Frontal cortex (tissue), 4 donors: Measurements from ENCODE around the gene TIE1. TPM values are rescaled to one million over a fixed set of nuclear protein-coding genes. Genes with fewer than 3 reads are reported as not detected.
"Not testable (repeated sequence)": the region's sequence is repeated elsewhere in the genome, so short reads cannot be mapped to it uniquely, and the experiment has no call there.

Source experiments
- DNase-seq, 2 donors: peaks; one replicate each; pipeline ENCODE4 v3.0.0; 2012; ENCODE audit warnings: low spot score in 2 of 2
- FAIRE-seq: peaks from 2 replicates; lab custom pipeline; 2012; peaks lifted over from hg19 to GRCh38; lab: Jason Lieb, UNC
- total RNA-seq: library from RNA; depleted of rRNA; stranded (reverse); fragments of >200 nt; gene quantifications from one replicate; pipeline ENCODE4 v1.2.3, GENCODE V29; 2014
- donor health status: control.
- donor health status: control.
- donor health status: control.

TIE1 gene
- total RNA-seq, 1 donor from 2014 or later, result 6.9 TPM

- FAIRE-seq, result no peak
- DNase-seq, result no peak
Observed at GRCh38 chr1:43352351-43352705, 51.5 kb downstream of the TIE1 start.

- FAIRE-seq, result no peak
- no peak for DNase-seq
Observed at GRCh38 chr1:43352881-43353280, 52.1 kb downstream of the TIE1 start.

DNA sequence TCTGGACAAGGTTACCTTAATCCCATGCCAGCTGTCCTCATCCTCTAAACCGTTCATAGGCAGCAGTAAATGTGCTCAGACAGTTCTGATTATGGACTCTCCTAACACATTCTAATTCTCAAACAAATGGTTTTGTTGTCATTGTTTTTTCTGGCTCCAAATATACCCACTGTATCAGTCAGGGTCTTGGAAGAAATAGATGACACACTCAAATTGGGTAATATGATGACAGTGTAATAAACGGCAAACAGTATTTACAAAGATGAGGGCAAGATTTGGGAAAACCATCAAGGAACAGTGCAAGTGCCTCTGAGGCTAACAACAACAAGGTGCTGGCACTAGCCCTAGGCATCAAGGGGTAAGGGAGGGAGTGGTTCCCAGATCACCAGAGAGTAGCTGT lies 53.7 kb downstream of the TIE1 start:
- DNase-seq (no peak), FAIRE-seq (no peak)

DNA sequence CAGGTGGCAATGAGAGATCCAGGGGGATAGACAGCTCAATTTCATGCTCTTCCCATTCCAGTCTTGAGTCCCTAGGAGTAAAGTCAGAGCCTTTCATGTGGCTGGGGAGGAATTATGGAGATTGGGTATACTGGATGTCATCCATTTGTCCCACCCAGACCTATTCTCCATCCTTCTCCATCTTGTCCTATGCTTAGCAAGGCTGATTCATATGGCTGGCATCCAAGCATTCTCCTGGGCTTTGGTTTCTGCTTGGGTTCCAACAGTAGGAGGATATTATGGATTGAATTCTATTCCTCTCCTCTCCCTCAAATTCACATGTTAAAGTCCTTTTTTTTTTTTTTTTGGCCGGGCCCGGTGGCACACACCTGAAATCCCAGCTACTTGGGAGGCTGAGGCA lies 54.2 kb downstream of the TIE1 start:
- no peak for DNase-seq
- FAIRE-seq, result no peak

GRCh38 chr1:43357251-43357650 lies 56.5 kb downstream of the TIE1 start:
- DNase-seq (no peak), FAIRE-seq (no peak)

- FAIRE-seq, result no peak
- DNase-seq, result no peak
Observed at GRCh38 chr1:43358121-43358745, 57.5 kb downstream of the TIE1 start.

DNA sequence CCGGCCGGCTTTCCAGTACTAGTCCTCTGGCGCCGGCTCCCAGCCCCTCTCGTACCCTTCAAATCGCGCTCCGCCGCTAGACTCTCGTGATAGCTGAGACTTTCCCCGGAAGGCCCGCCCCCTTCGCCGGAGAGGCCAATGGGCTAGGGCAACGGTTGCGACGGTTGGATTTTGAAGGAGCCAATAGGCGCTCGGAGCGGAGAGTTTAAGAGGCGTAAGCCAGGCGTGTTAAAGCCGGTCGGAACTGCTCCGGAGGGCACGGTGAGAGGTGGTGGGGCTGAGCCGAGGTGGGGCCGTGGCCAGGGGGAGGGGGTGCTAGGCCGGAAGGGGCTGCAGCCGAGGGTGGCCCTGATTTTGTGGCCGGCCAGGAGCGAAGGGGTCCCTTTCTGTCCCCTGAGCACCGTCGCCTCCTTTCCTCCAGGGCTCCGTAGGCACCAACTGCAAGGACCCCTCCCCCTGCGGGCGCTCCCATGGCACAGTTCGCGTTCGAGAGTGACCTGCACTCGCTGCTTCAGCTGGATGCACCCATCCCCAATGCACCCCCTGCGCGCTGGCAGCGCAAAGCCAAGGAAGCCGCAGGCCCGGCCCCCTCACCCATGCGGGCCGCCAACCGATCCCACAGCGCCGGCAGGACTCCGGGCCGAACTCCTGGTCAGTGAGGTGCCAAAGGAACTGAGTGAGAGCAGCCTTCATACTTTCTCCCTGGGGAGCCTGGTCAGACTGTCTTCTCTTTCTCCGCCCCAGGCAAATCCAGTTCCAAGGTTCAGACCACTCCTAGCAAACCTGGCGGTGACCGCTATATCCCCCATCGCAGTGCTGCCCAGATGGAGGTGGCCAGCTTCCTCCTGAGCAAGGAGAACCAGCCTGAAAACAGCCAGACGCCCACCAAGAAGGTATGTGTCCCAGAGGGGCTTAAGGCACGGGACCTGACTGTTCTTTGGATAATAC lies 58.2 kb downstream of the TIE1 start, which contains the start of gene CDC20:
Gene CDC20, plus strand, starts transcription at position 236 of the 948 bp plus-strand sequence. Its CDS starts 235 bp downstream, at position 471.
- FAIRE-seq (no peak), DNase-seq (peak; percentile 93 to 98)

DNA sequence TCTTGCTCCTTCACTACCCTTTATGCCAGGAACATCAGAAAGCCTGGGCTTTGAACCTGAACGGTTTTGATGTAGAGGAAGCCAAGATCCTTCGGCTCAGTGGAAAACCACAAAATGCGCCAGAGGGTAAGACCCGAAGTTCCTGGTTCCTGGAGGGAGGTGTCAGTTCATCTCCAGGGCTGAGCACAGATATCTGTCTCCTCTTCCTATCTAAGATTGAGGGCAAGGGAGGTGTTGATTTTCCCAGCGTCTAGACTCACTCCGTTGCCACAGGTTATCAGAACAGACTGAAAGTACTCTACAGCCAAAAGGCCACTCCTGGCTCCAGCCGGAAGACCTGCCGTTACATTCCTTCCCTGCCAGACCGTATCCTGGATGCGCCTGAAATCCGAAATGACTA lies 58.9 kb downstream of the TIE1 start:
- DNase-seq (no peak), FAIRE-seq (no peak)

DNA sequence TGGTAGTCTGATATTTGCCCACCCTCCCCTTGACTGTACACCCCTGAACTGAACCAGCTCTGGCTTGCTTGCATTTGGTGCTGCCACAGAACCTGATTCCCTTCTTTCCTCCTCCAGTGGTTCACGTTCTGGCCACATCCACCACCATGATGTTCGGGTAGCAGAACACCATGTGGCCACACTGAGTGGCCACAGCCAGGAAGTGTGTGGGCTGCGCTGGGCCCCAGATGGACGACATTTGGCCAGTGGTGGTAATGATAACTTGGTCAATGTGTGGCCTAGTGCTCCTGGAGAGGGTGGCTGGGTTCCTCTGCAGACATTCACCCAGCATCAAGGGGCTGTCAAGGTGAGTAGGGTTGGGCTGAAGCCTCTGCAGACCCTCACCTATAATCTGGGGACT lies 59.8 kb downstream of the TIE1 start:
- FAIRE-seq (no peak), DNase-seq (no peak)

GRCh38 chr1:43363283-43363934 lies 62.6 kb downstream of the TIE1 start:
- DNase-seq (no peak), FAIRE-seq (no peak)

- no peak for FAIRE-seq
- DNase-seq, result no peak
Observed at GRCh38 chr1:43363935-43364525, 63.2 kb downstream of the TIE1 start.

GRCh38 chr1:43365678-43366077 lies 64.9 kb downstream of the TIE1 start:
- DNase-seq, result no peak
- FAIRE-seq, result no peak

GRCh38 chr1:43366179-43366578 lies 65.4 kb downstream of the TIE1 start:
- no peak for FAIRE-seq

GRCh38 chr1:43366601-43367025 lies 65.8 kb downstream of the TIE1 start:
- FAIRE-seq (no peak), DNase-seq (no peak)

More at GRCh38 chr1:43366179-43366578, 65.4 kb downstream of the TIE1 start:
- no peak for DNase-seq

DNA sequence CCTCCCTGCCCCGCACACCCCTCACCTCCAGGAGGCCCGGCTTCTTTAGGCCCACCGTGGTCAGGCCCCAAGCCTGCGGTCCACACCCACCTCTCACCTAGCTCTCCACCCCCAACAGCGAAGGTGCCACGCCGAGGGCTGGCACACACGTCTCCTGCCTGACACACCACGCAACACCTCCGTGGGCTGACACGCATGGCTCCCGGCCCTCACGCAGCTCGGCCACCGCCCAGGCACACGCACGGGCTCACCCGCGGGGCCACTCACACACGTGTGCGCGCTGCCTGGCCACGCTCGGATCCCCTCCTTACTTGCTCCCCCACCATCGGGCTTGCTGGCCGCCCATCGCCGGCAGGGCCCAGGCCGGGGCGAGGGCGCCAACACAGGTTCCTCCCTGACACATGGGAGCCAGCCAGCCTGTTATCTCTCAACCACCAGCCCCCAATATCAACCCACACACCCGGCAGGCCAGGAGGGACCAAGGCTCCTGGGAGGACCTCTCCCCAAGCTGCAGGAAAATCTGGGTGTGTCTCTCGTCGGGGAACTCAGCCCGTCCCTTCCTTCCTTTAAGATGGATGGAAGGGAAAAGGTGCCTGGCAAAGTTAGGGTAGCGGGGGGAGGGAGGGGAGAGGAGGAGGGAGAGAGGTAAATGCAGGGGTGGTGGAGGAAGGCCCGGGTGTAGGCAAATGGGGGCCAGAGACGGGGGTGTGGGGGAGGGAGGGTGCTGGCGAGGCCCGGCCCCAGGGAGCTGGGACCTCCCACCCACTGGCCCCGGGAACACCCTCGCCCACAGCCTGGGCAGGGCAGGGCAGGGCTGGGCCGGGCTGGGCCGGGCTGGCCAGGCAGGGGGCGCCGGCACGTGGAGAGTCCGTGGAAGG lies 66.5 kb downstream of the TIE1 start:
- peak in 1 of 2 donors; percentile 36 for DNase-seq
- no peak for FAIRE-seq

DNA sequence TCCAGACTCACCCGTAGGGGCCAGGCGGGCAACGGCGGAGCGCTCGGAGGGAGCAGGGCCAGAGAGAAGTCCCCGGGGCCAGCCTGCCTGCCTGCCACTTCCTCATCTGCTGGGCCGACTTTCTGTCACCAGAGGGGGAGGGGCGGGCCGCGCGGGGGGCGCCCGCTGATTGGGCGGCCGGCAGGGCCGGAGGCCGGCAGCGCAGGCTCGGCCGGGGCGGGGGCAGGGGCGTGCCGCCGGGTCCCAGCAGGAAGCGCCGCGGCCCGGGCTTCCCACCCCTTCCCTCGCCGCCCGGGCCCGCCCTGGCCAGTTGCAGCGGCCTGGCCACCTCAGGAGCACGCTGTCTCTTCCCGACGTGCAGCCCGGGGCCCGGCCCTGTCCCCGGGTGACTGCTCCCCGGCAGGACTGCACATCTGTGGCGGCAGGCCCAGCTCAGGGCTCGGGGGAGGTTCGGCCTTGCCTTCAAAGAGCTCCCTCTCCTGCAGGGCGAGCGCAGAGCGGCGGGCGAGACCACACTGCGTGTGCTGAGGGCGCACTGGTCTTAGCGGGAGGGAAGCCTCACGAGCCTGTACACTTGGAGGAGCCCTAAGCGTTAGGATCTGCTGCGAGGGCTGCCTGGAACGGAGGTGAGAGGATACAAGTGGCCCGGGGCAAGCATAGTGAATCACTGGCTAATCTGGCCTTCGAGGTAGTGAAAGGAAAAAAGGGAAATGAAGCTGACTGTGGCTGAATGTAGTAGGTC lies 67.3 kb downstream of the TIE1 start, which contains the start of gene ELOVL1:
Gene ELOVL1, minus strand, starts transcription at position 108 of the 742 bp plus-strand sequence. CDS start 2,402 bp downstream, outside the sequence.
- DNase-seq (peak; percentile 94 to 96), FAIRE-seq (no peak)

GRCh38 chr1:43368646-43369020 lies 67.9 kb downstream of the TIE1 start:
- DNase-seq, result no peak
- FAIRE-seq, result no peak

DNA sequence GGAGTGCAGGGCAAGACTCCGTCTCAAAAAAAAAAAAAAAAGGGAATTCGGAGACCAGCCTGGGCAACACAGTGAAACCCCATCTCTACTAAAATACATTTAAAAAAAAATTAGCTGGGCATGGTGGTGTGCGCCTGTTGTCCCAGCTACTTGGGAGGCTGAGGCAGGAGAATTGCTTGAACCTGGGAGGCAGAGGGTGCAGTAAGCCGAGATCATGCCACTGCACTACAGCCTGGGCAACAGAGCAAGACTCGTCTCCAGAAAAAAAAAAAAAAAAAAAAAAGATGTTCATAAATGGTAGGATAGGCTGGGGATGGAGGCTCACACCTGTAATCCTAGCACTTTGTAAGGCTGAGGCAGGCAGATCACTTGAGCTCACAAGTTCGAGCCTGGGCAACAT lies 69.0 kb downstream of the TIE1 start:
- not testable (repeated sequence) for FAIRE-seq

More for the DNA sequence above, 69.0 kb downstream of the TIE1 start:
- DNase-seq, result not testable (repeated sequence)
